T-helper 1 cell treated with Interleukin-12 subunit alpha and Interleukin-12 subunit beta and Interleukin-4 antibody, amounts not matched to agents 30 μg/mL and 1 μg/mL, for 36 hours (primary cell): ENCODE measurements around the gene SPNS1.
A peak's percentile ranks its signal among the peaks of the same experiment; 100 is the strongest.
"Not testable (repeated sequence)": the region's sequence is repeated elsewhere in the genome, so short reads cannot be mapped to it uniquely, and the experiment has no call there.

ENCODE experiments used
- H3K27ac Mint-ChIP-seq: one replicate; pipeline ENCODE4 v1.8.0; 2021; ENCODE audit warnings: mild to moderate bottlenecking, mixed read lengths
- H3K27me3 Mint-ChIP-seq: one replicate; pipeline ENCODE4 v1.8.0; 2021; ENCODE audit warnings: low read depth, mixed read lengths
- H3K36me3 Mint-ChIP-seq: one replicate; pipeline ENCODE4 v1.8.0; 2021; ENCODE audit warnings: low read depth, mixed read lengths
- H3K4me1 Mint-ChIP-seq: one replicate; pipeline ENCODE4 v1.8.0; 2021; ENCODE audit warnings: low read depth, mixed read lengths
- H3K4me3 Mint-ChIP-seq: one replicate; pipeline ENCODE4 v1.8.0; 2021; ENCODE audit warnings: mild to moderate bottlenecking, moderate library complexity, mixed read lengths
- H3K9me3 Mint-ChIP-seq: one replicate; pipeline ENCODE4 v1.8.0; 2021; ENCODE audit warnings: mixed read lengths

SPNS1 gene

DNA sequence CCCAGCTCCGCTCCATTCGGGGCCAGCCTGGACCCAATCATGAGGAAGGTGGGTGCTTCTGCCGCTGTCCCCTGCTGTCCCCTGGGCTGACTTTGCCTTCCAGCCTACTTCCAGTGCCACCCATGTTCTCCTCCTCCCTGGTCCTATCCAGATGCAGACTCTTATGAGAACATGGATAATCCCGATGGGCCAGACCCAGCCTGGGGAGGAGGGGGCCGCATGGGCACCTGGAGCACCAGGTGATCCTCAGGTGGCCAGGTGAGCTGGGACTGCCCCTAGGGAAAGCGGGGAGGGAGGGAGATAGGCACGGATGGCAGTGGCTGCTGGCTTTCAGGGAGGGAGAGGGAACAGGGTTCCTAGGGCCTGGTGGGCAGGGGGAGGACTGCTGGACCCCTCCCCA, 35.9 kb upstream of the SPNS1 start:
- Mint-ChIP-seq H3K9me3 (no peaks in the 10 kb centered on the region), H3K27me3 (no peaks in the 10 kb centered on the region), H3K4me3 (no peak overlapping the region), H3K4me1 (peaks cover 21% of the 10 kb centered on the region), H3K27ac (no peak overlapping the region), H3K36me3 (no peaks in the 10 kb centered on the region)

DNA sequence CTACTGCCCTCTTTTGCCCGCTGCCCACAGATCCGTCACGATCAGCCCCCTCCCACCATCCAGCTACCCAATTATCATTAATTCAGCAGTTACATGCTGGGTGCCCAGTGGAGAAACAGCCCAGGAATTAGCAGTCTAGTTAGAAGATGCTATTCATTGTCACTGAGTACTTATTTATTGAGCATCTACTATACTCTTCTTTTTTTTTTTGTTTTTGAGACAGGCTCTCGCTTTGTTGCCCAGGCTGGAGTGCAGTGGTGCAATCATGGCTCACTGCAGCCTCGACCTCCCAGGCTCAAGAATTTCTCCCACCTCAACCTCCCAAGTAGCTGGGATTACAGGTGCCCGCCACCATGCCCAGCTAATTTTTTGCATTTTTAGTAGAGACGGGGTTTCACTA, 34.8 kb upstream of the SPNS1 start:
- not testable (repeated sequence) for H3K27me3 Mint-ChIP-seq, H3K9me3 Mint-ChIP-seq, H3K36me3 Mint-ChIP-seq

DNA sequence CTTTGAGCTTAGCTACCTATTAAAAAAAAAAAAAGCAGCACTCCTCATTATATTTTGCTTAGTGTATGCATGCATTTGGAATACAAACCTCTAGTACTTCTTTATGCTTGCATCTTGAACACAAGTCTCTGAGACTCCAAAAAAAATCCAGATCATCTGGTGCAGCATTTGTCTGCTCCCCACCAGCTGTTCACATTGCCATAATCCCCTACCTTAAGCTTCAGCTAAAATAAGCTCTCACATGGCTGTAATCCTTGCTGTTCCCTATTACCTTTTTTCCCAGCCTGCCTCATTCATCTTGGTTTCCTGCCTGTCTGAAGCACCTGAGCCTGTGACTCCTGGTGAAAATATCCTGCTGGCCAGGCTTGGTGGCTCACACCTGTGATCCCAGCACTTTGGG, 31.3 kb upstream of the SPNS1 start:
- Mint-ChIP-seq H3K36me3 (no peaks in the 10 kb centered on the region), H3K27me3 (no peaks in the 10 kb centered on the region), H3K27ac (no peak overlapping the region), H3K9me3 (no peaks in the 10 kb centered on the region), H3K4me3 (no peak overlapping the region), H3K4me1 (peaks cover 9% of the 10 kb centered on the region)

More for the DNA sequence above, 34.8 kb upstream of the SPNS1 start:
- peaks cover 19% of the 10 kb centered on the region for H3K4me1 Mint-ChIP-seq
- H3K27ac Mint-ChIP-seq, H3K4me3 Mint-ChIP-seq: not testable (repeated sequence)

DNA sequence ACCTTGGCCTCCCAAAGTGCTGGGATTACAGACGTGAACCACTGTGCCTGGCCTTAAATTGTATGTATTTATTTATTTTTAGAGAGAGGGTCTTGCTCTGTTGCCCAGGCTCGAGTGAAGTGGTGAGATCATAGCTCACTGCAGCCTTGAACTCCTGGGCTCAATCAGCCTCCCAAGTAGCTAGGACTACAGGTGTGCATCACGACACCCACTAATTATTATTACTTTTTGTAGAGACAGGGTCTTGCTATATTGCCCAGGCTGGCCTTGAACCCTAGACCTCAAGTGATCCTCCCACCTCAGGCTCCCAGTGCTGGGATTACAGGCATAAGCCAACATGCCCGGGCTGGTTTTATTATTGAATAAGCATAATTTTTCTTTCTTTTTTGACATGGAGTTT, 27.9 kb upstream of the SPNS1 start:
- no peaks in the 10 kb centered on the region for H3K27me3 Mint-ChIP-seq
- no peaks in the 10 kb centered on the region for H3K9me3 Mint-ChIP-seq
- H3K4me1 Mint-ChIP-seq = peaks cover 16% of the 10 kb centered on the region
- H3K36me3 Mint-ChIP-seq = peaks cover 4% of the 10 kb centered on the region
- H3K27ac Mint-ChIP-seq = no peak overlapping the region
- H3K4me3 Mint-ChIP-seq = no peak overlapping the region

DNA sequence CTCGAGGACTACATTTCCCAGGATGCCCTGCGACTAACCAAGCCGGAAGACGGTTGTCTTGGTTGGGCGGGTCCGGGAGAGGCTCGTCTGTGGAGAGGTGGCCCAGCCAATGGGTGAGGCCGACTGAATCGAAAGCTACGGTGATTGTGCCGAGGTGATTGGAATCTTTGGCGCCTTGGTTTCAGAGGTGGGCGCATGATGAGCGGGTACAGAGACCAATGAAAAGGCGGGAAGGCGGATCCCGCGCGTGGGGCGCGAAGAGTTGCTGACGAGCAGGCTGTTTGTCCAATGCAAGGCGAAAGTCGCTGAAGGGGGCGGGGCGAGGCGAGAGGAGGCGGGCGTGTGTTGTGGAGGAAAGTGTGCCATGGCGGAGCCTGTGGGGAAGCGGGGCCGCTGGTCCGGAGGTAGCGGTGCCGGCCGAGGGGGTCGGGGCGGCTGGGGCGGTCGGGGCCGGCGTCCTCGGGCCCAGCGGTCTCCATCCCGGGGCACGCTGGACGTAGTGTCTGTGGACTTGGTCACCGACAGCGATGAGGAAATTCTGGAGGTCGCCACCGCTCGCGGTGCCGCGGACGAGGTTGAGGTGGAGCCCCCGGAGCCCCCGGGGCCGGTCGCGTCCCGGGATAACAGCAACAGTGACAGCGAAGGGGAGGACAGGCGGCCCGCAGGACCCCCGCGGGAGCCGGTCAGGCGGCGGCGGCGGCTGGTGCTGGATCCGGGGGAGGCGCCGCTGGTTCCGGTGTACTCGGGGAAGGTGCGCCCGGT, 23.7 kb upstream of the SPNS1 start, which contains the start of gene NFATC2IP:
Gene NFATC2IP, plus strand, starts transcription at position 290 of the 762 bp plus-strand sequence. Its CDS starts 75 bp downstream, at position 365.
- Mint-ChIP-seq H3K9me3 (no peaks in the 10 kb centered on the region), H3K27ac (peak within 1 kb of the TSS; percentile 92), H3K4me3 (peak within 1 kb of the TSS; percentile 94), H3K4me1 (peaks cover 24% of the 10 kb centered on the region), H3K27me3 (no peaks in the 10 kb centered on the region), H3K36me3 (peaks cover 22% of the 10 kb centered on the region)

DNA sequence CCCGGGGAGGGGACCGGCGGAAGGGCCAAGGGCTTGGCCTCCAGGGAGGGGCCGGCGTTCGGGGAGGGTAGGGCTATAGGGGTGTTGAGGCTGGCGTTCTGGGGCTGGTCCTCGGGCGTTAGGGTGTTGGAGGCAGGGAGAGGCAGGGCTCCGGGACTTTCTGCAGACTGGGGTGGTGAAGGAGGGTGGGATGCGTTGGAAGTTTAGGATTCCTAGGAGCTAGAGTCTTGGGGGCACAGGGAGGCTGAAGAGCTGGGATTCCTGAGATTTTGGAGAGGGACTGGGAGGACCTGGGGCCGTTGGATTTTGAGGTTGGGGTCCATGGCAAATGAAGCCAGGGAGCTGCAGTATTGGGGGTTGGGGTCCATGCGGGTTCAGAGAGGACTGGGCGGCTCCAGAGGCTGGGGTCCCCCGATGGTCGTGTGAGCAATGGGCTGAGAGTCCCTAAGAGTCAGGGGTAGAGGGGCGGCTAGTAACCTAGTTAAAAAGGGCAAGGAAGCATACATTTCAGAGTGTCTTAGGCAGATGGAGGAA, 23.1 kb upstream of the SPNS1 start:
- peak overlapping the region; percentile 92 for H3K27ac Mint-ChIP-seq
- peaks cover 25% of the 10 kb centered on the region for H3K36me3 Mint-ChIP-seq
- peak overlapping the region; percentile 94 for H3K4me3 Mint-ChIP-seq

DNA sequence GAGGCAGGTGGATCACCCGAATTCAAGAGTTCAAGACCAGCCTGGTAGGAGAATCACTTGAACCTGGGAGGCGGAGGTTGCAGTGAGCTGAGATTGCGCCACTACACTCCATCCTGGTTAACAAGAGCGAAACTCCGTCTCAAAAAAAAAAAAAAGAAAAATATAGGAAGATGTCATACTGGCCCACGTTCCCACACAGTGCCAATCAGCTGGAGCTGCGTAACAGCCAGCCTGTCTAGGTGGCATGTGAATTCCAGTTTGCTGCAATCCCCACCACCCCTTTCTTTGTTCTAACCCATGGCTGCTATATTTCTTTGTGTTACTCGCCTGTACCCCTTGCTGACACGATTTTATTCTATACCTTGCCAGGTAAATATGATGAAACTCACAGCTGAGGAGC, 16.4 kb upstream of the SPNS1 start:
- no peak overlapping the region for H3K4me3 Mint-ChIP-seq
- H3K27ac Mint-ChIP-seq = no peak overlapping the region
- no peaks in the 10 kb centered on the region for H3K27me3 Mint-ChIP-seq
- no peaks in the 10 kb centered on the region for H3K9me3 Mint-ChIP-seq
- peaks cover 8% of the 10 kb centered on the region for H3K4me1 Mint-ChIP-seq
- peaks cover 43% of the 10 kb centered on the region for H3K36me3 Mint-ChIP-seq

More for the DNA sequence above, 23.1 kb upstream of the SPNS1 start:
- Mint-ChIP-seq H3K27me3 (no peaks in the 10 kb centered on the region), H3K9me3 (no peaks in the 10 kb centered on the region), H3K4me1 (peaks cover 24% of the 10 kb centered on the region)

DNA sequence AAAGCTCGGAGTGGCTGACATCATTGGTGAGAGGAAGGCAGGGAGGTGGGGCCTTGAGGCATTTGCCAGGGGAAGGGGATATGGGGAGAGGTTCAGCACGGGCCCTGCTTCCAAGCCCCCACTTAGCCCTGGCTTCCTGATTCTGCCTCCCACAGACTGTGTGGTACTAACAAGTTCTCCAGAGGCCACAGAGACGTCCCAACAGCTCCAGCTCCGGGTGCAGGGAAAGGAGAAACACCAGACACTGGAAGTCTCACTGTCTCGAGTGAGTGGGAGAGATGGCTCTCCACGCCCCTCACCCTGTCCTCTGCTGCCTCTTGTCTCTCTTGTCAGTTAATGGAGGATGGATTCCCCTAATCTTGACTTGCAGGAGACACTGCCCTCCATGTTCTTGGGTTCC, 15.7 kb upstream of the SPNS1 start:
- Mint-ChIP-seq H3K4me3 (no peak overlapping the region), H3K27me3 (no peaks in the 10 kb centered on the region), H3K4me1 (peaks cover 5% of the 10 kb centered on the region), H3K36me3 (peaks cover 45% of the 10 kb centered on the region), H3K9me3 (no peaks in the 10 kb centered on the region), H3K27ac (no peak overlapping the region)

DNA sequence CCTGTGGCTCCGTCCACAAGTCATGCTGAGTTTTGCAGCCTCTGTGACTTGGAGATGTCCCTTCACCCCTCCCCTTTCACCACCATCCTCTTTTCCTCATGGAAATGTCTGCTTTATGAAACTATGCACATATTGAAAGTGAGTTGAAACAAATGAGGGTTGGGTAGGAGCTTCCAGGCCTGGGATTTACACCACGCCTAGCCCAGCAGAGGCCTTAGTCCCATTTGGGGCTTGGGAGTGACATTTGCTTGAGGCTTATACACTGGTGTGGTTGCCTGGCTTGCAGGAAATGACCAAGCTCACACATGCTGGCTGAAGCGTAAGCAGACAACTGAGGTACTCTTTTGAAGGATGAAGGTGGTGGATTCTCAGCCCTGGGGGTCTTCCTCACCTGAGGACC, 10.5 kb upstream of the SPNS1 start:
- Mint-ChIP-seq H3K4me3 (no peak overlapping the region), H3K27me3 (no peaks in the 10 kb centered on the region), H3K9me3 (no peaks in the 10 kb centered on the region), H3K36me3 (peaks cover 42% of the 10 kb centered on the region), H3K4me1 (no peaks in the 10 kb centered on the region), H3K27ac (no peak overlapping the region)

DNA sequence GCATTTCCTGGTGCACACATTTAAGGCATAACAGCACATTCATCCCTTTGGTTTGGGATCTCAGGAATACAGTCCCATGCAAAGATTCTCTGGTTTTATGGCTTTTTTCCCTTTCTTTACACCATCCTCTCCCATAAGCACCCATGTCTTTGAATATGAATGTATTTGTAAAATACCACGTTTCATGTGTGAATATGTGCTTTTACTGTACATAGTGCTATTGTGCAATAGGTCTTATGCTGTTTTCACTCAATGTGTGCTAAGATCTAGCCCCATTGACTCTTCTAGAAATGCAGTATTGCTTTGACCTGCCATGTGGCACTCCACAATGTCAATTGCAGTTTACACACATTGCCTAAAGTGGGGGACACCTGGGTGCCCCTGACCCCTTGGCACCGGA, 10.1 kb upstream of the SPNS1 start:
- Mint-ChIP-seq H3K27ac (no peak overlapping the region), H3K27me3 (no peaks in the 10 kb centered on the region), H3K36me3 (peaks cover 39% of the 10 kb centered on the region)

DNA sequence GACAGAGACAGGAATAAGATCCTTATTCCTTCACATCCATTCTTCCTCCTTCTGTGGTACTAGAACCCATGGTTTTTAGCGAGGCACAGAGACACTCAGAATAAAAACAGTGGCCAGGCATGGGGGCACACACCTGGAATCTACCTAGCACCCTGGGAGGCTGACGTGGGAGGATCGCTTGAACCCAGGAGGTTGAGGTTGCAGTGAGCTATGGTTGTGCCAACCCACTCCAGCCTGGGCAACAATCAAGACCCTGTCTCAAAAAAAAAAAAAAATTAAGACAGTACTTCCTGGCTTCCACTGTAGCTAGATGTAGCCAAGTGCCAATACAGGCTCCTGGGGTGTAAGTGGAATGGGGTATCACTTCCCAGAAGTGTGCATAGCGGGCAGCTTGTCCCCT, 7.4 kb upstream of the SPNS1 start:
- Mint-ChIP-seq H3K4me1 (no peaks in the 10 kb centered on the region), H3K27ac (no peak overlapping the region), H3K9me3 (no peaks in the 10 kb centered on the region), H3K4me3 (no peak overlapping the region), H3K36me3 (peaks cover 25% of the 10 kb centered on the region), H3K27me3 (no peaks in the 10 kb centered on the region)

More for the DNA sequence above, 10.1 kb upstream of the SPNS1 start:
- Mint-ChIP-seq H3K4me1 (no peaks in the 10 kb centered on the region), H3K9me3 (no peaks in the 10 kb centered on the region), H3K4me3 (no peak overlapping the region)

DNA sequence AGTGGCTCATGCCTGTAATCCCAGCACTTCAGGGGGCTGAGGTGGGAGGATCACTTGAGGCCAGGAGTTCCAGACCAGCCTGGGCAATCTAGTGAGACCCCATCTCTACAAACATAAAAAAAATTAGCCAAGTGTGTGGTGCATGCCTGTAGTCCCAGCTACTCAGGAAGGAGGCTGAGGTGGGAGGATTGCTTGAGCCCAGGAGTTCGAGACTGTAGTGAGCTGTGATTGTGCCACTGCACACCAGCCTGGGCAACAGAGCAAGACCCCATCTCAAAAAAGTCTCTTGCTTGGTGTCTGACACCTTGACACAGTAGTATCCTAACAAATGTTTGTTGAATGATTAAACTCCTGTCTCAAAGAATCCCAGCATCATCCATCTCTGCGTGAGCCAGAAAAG, 4.9 kb upstream of the SPNS1 start:
- H3K27ac Mint-ChIP-seq, H3K36me3 Mint-ChIP-seq, H3K4me1 Mint-ChIP-seq, H3K9me3 Mint-ChIP-seq, H3K27me3 Mint-ChIP-seq, H3K4me3 Mint-ChIP-seq: not testable (repeated sequence)

DNA sequence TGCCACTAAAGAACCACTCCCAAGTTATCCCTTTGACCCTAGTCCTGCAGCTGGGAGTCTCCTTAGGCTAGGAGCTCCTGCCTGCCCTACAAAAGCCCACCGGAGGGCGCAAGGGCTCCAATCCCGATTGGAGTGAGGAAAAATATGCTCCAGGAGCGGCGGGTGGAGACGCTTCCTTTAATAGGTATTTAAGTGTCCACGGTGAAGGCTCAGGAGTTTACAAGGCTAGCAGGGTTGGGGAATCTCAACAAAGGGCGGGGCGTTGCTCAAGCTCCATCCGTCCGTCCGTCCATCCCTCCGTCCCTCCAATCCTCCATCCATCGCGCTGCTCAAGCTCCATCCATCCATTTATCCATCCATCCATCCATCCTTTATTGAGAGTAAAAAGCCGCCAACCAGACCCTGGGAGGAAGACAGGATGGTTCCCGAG, 556 bp upstream of the SPNS1 start:
- no peaks in the 10 kb centered on the region for H3K9me3 Mint-ChIP-seq
- peaks cover 10% of the 10 kb centered on the region for H3K36me3 Mint-ChIP-seq
- H3K4me3 Mint-ChIP-seq = peak overlapping the region; percentile 96
- no peaks in the 10 kb centered on the region for H3K27me3 Mint-ChIP-seq
- peaks cover 33% of the 10 kb centered on the region for H3K4me1 Mint-ChIP-seq
- peak overlapping the region; percentile 92 for H3K27ac Mint-ChIP-seq

DNA sequence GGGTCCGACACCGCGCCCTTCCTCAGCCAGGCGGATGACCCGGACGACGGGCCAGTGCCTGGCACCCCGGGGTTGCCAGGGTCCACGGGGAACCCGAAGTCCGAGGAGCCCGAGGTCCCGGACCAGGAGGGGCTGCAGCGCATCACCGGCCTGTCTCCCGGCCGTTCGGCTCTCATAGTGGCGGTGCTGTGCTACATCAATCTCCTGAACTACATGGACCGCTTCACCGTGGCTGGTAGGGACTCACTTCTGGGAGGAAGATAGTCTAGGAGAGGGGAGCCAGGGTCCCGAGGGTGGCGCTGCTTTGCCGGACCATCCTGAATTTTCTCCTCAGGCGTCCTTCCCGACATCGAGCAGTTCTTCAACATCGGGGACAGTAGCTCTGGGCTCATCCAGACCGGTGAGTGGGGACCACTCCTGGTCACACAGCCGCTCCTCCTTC, 601 bp downstream of the SPNS1 start:
- Mint-ChIP-seq H3K4me3 (peak overlapping the region; percentile 96), H3K27me3 (no peaks in the 10 kb centered on the region), H3K9me3 (no peaks in the 10 kb centered on the region), H3K4me1 (peaks cover 33% of the 10 kb centered on the region), H3K27ac (no peak overlapping the region), H3K36me3 (peaks cover 10% of the 10 kb centered on the region)
